Mesothelial cell of epicardium (in vitro differentiated cells): Measurements from ENCODE around the gene LRCOL1. TPM values are rescaled to one million over a fixed set of nuclear protein-coding genes. Genes with fewer than 3 reads are reported as not detected.

Experiments used
- DNase-seq, 2 experiments: peaks; one replicate each; pipeline ENCODE4 v3.0.0; 2021; ENCODE audit warnings: low spot score in 2 of 2; ENCODE audit not compliant: unreplicated experiment in 2 of 2
- H3K27ac Mint-ChIP-seq: 2 replicates; pipeline ENCODE4 v1.8.0; 2021; ENCODE audit warnings: mixed read lengths
- H3K27me3 Mint-ChIP-seq: 2 replicates; pipeline ENCODE4 v1.8.0; 2021; ENCODE audit warnings: low read depth, mixed read lengths
- H3K36me3 Mint-ChIP-seq: 2 replicates; pipeline ENCODE4 v1.8.0; 2021; ENCODE audit warnings: mixed read lengths
- H3K4me1 Mint-ChIP-seq: 2 replicates; pipeline ENCODE4 v1.8.0; 2021; ENCODE audit warnings: mixed read lengths
- H3K4me3 Mint-ChIP-seq: 2 replicates; pipeline ENCODE4 v1.8.0; 2021; ENCODE audit warnings: mild to moderate bottlenecking, moderate library complexity, mixed read lengths
- H3K9me3 Mint-ChIP-seq: 2 replicates; pipeline ENCODE4 v1.8.0; 2021; ENCODE audit warnings: mixed read lengths
- total RNA-seq: library from RNA; stranded (reverse); gene quantifications from 3 replicates; pipeline ENCODE4 v1.2.1, GENCODE V29; 2021
- TF ChIP-seq, protein P1 (sequence below): fragments of 200-600 bp; sonication (generic); IDR thresholded peaks from one replicate; pipeline ENCODE4 v1.5.0; 2021; ENCODE audit warnings: antibody characterized with exemption; ENCODE audit not compliant: unreplicated experiment

The LRCOL1 gene
- total RNA-seq, 1 donor from 2014 or later, result not detected

DNA sequence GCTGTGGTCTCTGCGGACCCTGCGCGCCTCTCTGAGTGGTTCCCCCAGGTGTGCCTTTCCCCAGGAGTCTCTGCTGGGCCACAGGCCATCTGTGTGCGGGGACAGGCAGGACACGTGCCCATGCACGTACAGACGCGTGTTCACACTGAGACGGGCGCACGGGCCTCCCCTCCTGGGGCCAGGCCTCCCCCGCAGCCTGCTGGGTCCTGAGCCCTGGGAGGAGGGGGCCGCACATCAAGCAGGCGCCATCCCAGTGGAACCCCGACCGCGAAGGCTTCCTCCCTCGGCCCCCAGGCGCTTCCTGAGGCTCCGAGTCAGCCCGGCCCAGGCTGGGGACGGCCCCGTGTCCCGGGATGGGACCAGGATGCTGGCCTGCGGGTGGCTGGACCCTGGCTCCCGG lies 39.7 kb downstream of the LRCOL1 start:
- Mint-ChIP-seq H3K27me3 (no peaks in the 10 kb centered on the region), H3K36me3 (peaks cover 5% of the 10 kb centered on the region), H3K4me3 (no peak overlapping the region), H3K27ac (no peak overlapping the region), H3K4me1 (peaks cover 8% of the 10 kb centered on the region), H3K9me3 (no peaks in the 10 kb centered on the region)
- no peak for DNase-seq
- TF ChIP-seq, protein P1, sequence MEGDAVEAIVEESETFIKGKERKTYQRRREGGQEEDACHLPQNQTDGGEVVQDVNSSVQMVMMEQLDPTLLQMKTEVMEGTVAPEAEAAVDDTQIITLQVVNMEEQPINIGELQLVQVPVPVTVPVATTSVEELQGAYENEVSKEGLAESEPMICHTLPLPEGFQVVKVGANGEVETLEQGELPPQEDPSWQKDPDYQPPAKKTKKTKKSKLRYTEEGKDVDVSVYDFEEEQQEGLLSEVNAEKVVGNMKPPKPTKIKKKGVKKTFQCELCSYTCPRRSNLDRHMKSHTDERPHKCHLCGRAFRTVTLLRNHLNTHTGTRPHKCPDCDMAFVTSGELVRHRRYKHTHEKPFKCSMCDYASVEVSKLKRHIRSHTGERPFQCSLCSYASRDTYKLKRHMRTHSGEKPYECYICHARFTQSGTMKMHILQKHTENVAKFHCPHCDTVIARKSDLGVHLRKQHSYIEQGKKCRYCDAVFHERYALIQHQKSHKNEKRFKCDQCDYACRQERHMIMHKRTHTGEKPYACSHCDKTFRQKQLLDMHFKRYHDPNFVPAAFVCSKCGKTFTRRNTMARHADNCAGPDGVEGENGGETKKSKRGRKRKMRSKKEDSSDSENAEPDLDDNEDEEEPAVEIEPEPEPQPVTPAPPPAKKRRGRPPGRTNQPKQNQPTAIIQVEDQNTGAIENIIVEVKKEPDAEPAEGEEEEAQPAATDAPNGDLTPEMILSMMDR, result no peak

DNA sequence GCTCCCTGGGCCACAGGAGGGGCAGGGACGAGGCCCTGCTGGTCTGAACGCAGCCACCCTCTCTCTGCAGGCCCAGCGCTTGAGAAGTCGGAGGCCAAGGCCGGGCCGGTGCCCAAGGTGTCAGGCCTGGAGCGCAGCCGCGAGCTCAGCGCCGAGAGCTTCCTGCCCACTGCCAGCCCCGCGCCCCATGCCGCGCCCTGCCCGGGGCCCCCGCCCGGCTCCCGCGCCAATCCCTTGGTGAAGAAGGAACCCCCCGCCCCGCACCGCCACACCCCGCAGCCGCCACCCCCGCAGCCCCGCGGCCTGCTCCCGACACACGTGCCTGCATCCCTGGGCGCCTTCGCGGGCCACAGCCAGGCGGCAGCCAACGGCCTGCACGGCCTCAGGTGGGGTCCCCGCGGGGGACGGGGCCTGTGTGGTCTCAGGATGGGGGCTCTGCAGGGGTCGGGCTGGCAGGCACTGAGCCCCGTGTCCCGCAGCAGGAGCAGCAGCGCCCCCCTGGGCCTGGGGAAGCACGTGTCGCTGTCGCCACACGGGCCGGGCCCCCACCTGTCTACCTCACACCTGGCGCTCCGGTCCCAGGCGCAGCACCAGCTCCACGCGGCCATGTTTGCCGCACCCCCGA lies 40.4 kb downstream of the LRCOL1 start:
- peaks cover 9% of the 10 kb centered on the region for H3K4me1 Mint-ChIP-seq
- no peak overlapping the region for H3K27ac Mint-ChIP-seq
- TF ChIP-seq, protein P1, result no peak
- H3K36me3 Mint-ChIP-seq, result peaks cover 6% of the 10 kb centered on the region
- H3K27me3 Mint-ChIP-seq, result no peaks in the 10 kb centered on the region
- no peak for DNase-seq
- no peaks in the 10 kb centered on the region for H3K9me3 Mint-ChIP-seq
- no peak overlapping the region for H3K4me3 Mint-ChIP-seq

DNA sequence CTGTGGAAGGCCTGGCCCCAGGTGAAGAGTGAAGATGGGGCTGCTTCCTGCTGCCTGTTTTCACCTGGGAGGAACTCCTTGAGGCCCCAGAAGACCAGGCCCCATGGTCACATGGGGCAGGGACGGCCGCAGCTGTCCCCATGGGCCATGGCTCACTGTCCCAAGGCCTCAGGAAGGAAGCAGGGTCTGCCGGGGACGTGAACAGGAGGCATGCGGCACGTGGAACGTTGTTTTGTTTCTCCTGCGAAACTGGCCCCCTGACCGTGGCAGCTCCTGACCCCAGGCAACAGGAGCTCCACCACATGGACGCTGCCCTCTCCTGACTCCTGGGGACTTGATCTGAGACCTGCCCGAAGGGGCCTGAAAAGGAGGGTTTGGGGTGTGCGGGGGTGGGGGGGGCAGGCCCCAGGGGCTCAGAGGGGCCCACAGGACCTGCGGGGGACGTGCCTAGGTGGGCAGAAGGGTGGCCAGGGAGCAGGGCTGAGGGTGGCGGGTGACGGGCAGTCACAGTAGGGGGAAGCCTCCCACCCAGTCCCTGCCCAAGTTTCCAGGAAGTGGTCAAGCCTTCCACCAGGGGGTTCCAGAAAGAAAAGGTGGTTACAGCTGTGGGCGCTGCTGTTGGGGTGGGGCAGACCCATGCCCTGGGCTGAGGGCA lies 41.4 kb downstream of the LRCOL1 start:
- TF ChIP-seq, protein P1, result no peak
- no peak for DNase-seq
- Mint-ChIP-seq H3K4me3 (no peak overlapping the region), H3K9me3 (no peaks in the 10 kb centered on the region), H3K4me1 (peaks cover 9% of the 10 kb centered on the region), H3K36me3 (peaks cover 4% of the 10 kb centered on the region), H3K27ac (no peak overlapping the region), H3K27me3 (no peaks in the 10 kb centered on the region)

DNA sequence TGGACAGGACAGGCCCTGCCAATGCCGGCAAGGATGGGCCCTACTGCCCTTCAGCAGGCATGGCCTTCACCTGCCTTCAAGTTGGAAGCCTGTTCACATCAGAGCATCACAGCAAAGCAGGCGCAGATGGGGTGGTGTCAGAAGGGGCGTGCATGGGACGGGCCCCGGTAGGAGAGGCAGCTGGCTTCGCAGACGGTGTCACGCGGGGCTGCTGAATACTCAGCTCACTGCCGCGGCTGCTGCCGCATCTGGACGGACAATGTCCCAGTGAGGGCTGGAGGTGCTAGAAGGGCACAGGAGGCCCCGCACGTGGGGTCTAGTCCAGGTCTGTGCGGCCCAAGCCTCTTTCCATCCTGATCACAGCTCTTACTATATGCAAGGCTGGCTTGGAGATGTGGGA lies 42.1 kb downstream of the LRCOL1 start:
- no peak overlapping the region for H3K4me3 Mint-ChIP-seq
- no peak overlapping the region for H3K27ac Mint-ChIP-seq
- no peaks in the 10 kb centered on the region for H3K9me3 Mint-ChIP-seq
- TF ChIP-seq, protein P1, result no peak
- DNase-seq, result no peak
- peaks cover 5% of the 10 kb centered on the region for H3K36me3 Mint-ChIP-seq
- H3K27me3 Mint-ChIP-seq, result no peaks in the 10 kb centered on the region
- peaks cover 11% of the 10 kb centered on the region for H3K4me1 Mint-ChIP-seq

DNA sequence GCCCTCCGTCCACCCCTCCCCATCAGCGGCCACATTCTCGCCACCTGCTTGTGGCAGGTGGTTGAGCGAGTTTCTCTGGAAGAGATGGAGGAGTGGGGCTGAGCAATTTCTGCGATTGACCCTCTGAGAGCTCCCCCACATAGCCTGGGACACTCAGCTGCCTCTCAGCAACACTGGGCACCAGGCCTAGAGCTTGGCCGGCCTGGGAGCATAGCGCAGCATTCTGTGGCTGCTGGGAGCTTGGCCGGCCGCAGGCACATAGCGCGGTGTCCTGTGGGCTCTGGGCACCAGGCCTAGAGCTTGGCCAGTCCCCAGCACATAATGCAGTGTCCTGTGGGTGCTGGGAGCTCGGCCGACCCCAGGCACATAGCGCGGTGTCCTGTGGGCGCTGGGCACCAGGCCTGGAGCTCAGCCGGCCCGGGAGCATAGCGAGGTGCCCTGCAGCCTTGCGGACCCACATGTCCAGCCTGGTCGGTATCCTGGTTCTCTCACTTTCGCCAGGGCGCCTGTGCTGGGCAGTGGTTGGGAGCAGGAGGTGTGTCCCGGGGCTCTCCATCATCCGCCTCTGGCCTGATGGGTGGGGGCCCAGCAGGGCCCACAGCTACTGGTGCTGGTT lies 43.8 kb downstream of the LRCOL1 start:
- H3K4me1 Mint-ChIP-seq, result peaks cover 15% of the 10 kb centered on the region
- no peaks in the 10 kb centered on the region for H3K27me3 Mint-ChIP-seq
- no peak overlapping the region for H3K4me3 Mint-ChIP-seq
- DNase-seq, result no peak
- H3K27ac Mint-ChIP-seq, result no peak overlapping the region
- TF ChIP-seq, protein P1, result no peak
- H3K9me3 Mint-ChIP-seq, result no peaks in the 10 kb centered on the region
- H3K36me3 Mint-ChIP-seq, result peaks cover 5% of the 10 kb centered on the region
